WTC11 (cell line): ENCODE data around the gene UGT1A9.

Experiments used
- FOXK1 ChIP-seq: sonication (generic); formaldehyde crosslinking; IDR thresholded peaks from 2 replicates; pipeline ENCODE4 v1.8.0; 2022; ENCODE audit warnings: mild to moderate bottlenecking, moderate library complexity, missing genetic modification reagents
- SMAD4 ChIP-seq: sonication (generic); formaldehyde crosslinking; IDR thresholded peaks from 2 replicates; pipeline ENCODE4 v1.8.0; 2022; ENCODE audit warnings: mild to moderate bottlenecking, missing genetic modification reagents
- SP1 ChIP-seq: sonication (generic); formaldehyde crosslinking; conservative IDR thresholded peaks from 2 replicates; pipeline ENCODE4 v1.8.1; 2022; ENCODE audit warnings: missing genetic modification reagents
- TF ChIP-seq, protein P1 (sequence below): fragments of 250-450 bp; sonication (Bioruptor Pico); IDR thresholded peaks from 2 replicates; pipeline ENCODE4 v1.9.0; 2021; ENCODE audit warnings: mild to moderate bottlenecking
- TF ChIP-seq, protein P2 (sequence below): sonication (generic); formaldehyde crosslinking; IDR thresholded peaks from 2 replicates; pipeline ENCODE4 v1.8.1; 2023; ENCODE audit warnings: mild to moderate bottlenecking, missing genetic modification reagents
- TF ChIP-seq, protein P3 (sequence below): fragments of 200-600 bp; IDR thresholded peaks from 2 replicates; pipeline ENCODE4 v1.8.0; 2022; ENCODE audit warnings: antibody characterized with exemption
- TF ChIP-seq, protein P4 (sequence below): sonication (generic); formaldehyde crosslinking; IDR thresholded peaks from 2 replicates; pipeline ENCODE4 v1.8.1; 2023; ENCODE audit warnings: mild to moderate bottlenecking, missing genetic modification reagents
- TF ChIP-seq, protein P5 (sequence below): fragments of 250-450 bp; sonication (Bioruptor Pico); IDR thresholded peaks from 2 replicates; pipeline ENCODE4 v2.1.2; 2022; ENCODE audit warnings: mild to moderate bottlenecking, moderate library complexity
- TF ChIP-seq, protein P6 (sequence below): fragments of 250-450 bp; sonication (Bioruptor Pico); IDR thresholded peaks from 2 replicates; pipeline ENCODE4 v1.8.0; 2021; ENCODE audit warnings: mild to moderate bottlenecking

DNA sequence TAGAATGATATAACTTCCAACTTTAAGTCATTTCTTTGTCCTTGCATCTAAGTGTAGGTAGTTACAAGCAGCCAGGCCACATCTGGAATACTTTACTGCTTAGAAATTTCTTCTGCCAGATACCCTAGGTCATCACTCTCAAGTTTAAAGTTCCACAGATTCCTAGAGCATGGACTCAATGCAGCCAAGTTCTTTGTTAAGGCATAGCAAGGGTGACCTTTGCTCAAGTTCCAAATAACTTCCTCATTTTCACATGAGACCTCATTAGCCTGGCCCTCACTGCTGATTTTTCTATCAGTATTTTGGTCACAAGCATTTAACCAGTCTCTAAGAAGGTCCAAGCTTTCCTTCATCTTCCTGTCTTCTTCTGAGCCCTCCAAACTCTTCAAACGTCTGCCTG is 7.8 kb upstream of the UGT1A9 start:
- TF ChIP-seq, protein P1, sequence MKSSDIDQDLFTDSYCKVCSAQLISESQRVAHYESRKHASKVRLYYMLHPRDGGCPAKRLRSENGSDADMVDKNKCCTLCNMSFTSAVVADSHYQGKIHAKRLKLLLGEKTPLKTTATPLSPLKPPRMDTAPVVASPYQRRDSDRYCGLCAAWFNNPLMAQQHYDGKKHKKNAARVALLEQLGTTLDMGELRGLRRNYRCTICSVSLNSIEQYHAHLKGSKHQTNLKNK: no peak
- TF ChIP-seq SP1 (CRISPR knock-in tag): no peak
- TF ChIP-seq, protein P2, sequence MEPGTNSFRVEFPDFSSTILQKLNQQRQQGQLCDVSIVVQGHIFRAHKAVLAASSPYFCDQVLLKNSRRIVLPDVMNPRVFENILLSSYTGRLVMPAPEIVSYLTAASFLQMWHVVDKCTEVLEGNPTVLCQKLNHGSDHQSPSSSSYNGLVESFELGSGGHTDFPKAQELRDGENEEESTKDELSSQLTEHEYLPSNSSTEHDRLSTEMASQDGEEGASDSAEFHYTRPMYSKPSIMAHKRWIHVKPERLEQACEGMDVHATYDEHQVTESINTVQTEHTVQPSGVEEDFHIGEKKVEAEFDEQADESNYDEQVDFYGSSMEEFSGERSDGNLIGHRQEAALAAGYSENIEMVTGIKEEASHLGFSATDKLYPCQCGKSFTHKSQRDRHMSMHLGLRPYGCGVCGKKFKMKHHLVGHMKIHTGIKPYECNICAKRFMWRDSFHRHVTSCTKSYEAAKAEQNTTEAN: no peak
- TF ChIP-seq, protein P3, sequence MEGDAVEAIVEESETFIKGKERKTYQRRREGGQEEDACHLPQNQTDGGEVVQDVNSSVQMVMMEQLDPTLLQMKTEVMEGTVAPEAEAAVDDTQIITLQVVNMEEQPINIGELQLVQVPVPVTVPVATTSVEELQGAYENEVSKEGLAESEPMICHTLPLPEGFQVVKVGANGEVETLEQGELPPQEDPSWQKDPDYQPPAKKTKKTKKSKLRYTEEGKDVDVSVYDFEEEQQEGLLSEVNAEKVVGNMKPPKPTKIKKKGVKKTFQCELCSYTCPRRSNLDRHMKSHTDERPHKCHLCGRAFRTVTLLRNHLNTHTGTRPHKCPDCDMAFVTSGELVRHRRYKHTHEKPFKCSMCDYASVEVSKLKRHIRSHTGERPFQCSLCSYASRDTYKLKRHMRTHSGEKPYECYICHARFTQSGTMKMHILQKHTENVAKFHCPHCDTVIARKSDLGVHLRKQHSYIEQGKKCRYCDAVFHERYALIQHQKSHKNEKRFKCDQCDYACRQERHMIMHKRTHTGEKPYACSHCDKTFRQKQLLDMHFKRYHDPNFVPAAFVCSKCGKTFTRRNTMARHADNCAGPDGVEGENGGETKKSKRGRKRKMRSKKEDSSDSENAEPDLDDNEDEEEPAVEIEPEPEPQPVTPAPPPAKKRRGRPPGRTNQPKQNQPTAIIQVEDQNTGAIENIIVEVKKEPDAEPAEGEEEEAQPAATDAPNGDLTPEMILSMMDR: no peak
- TF ChIP-seq FOXK1 (CRISPR knock-in tag): no peak
- TF ChIP-seq, protein P4, sequence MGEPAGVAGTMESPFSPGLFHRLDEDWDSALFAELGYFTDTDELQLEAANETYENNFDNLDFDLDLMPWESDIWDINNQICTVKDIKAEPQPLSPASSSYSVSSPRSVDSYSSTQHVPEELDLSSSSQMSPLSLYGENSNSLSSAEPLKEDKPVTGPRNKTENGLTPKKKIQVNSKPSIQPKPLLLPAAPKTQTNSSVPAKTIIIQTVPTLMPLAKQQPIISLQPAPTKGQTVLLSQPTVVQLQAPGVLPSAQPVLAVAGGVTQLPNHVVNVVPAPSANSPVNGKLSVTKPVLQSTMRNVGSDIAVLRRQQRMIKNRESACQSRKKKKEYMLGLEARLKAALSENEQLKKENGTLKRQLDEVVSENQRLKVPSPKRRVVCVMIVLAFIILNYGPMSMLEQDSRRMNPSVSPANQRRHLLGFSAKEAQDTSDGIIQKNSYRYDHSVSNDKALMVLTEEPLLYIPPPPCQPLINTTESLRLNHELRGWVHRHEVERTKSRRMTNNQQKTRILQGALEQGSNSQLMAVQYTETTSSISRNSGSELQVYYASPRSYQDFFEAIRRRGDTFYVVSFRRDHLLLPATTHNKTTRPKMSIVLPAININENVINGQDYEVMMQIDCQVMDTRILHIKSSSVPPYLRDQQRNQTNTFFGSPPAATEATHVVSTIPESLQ: no peak
- TF ChIP-seq, protein P5, sequence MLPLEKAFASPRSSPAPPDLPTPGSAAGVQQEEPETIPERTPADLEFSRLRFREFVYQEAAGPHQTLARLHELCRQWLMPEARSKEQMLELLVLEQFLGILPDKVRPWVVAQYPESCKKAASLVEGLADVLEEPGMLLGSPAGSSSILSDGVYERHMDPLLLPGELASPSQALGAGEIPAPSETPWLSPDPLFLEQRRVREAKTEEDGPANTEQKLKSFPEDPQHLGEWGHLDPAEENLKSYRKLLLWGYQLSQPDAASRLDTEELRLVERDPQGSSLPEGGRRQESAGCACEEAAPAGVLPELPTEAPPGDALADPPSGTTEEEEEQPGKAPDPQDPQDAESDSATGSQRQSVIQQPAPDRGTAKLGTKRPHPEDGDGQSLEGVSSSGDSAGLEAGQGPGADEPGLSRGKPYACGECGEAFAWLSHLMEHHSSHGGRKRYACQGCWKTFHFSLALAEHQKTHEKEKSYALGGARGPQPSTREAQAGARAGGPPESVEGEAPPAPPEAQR: no peak
- no peak for TF ChIP-seq SMAD4
- TF ChIP-seq, protein P6, sequence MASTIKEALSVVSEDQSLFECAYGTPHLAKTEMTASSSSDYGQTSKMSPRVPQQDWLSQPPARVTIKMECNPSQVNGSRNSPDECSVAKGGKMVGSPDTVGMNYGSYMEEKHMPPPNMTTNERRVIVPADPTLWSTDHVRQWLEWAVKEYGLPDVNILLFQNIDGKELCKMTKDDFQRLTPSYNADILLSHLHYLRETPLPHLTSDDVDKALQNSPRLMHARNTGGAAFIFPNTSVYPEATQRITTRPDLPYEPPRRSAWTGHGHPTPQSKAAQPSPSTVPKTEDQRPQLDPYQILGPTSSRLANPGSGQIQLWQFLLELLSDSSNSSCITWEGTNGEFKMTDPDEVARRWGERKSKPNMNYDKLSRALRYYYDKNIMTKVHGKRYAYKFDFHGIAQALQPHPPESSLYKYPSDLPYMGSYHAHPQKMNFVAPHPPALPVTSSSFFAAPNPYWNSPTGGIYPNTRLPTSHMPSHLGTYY (CRISPR knock-in tag): no peak
